IPS-18a (cell line): ENCODE results near the gene TOM1L2.

Source experiments
- H3K27ac ChIP-seq: one replicate; pipeline ENCODE4 v1.5.1; 2013; ENCODE audit warnings: low read length
- H3K27me3 ChIP-seq: one replicate; pipeline ENCODE4 v1.6.1; 2013; ENCODE audit warnings: mild to moderate bottlenecking, low read length; ENCODE audit not compliant: control insufficient read depth, insufficient read depth
- H3K36me3 ChIP-seq: one replicate; pipeline ENCODE4 v1.6.1; 2013; ENCODE audit warnings: low read depth, low read length; ENCODE audit not compliant: control insufficient read depth
- H3K4me1 ChIP-seq: one replicate; pipeline ENCODE4 v1.6.1; 2013; ENCODE audit warnings: low read depth, low read length; ENCODE audit not compliant: control insufficient read depth
- H3K4me3 ChIP-seq: one replicate; pipeline ENCODE4 v1.5.1; 2013; ENCODE audit warnings: low read length
- H3K9ac ChIP-seq: one replicate; pipeline ENCODE4 v1.6.1; 2013; ENCODE audit warnings: mild to moderate bottlenecking, low read length, moderate library complexity
- H3K9me3 ChIP-seq: one replicate; pipeline ENCODE4 v1.6.1; 2013; ENCODE audit warnings: low read depth, low read length; ENCODE audit not compliant: control insufficient read depth

The TOM1L2 gene

GRCh38 chr17:17820046-17820445 is 152.2 kb downstream of the TOM1L2 start:
- no peak overlapping the region for H3K4me3 ChIP-seq
- H3K27me3 ChIP-seq, result no peaks in the 10 kb centered on the region
- H3K27ac ChIP-seq, result no peak overlapping the region
- peaks cover 32% of the 10 kb centered on the region for H3K36me3 ChIP-seq
- H3K9ac ChIP-seq, result no peak overlapping the region
- no peaks in the 10 kb centered on the region for H3K9me3 ChIP-seq
- H3K4me1 ChIP-seq, result peaks cover 29% of the 10 kb centered on the region

GRCh38 chr17:17819561-17819995 is 152.6 kb downstream of the TOM1L2 start:
- H3K36me3 ChIP-seq, result peaks cover 37% of the 10 kb centered on the region
- no peak overlapping the region for H3K27ac ChIP-seq
- H3K27me3 ChIP-seq, result no peaks in the 10 kb centered on the region
- no peaks in the 10 kb centered on the region for H3K9me3 ChIP-seq
- no peak overlapping the region for H3K4me3 ChIP-seq
- peaks cover 25% of the 10 kb centered on the region for H3K4me1 ChIP-seq
- H3K9ac ChIP-seq, result no peak overlapping the region

DNA sequence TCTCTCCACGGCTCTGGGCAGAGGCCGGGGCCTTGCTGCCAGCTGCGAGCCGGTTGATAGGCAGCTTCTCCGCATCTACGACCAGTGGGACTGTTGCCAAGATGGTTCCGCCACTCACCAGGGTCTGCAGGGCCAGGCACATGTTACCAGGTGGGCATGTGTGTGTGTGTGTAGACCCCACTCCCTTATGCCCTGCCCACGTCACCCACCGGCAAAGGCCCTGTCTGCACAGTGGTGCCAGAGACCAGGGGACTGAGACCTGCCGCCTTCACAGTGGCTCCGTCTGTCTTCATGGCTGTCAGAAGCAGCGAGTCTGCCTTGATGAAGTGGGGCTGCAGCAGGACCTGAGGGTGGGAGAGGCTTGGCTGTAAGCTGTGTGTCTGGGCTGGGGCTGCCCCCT is 153.1 kb downstream of the TOM1L2 start:
- Histone ChIP-seq H3K27ac (no peak overlapping the region), H3K9ac (no peak overlapping the region), H3K36me3 (peaks cover 41% of the 10 kb centered on the region), H3K4me1 (peaks cover 20% of the 10 kb centered on the region), H3K9me3 (no peaks in the 10 kb centered on the region), H3K27me3 (no peaks in the 10 kb centered on the region), H3K4me3 (no peak overlapping the region)

GRCh38 chr17:17818088-17818526 is 154.1 kb downstream of the TOM1L2 start:
- no peak overlapping the region for H3K9ac ChIP-seq
- H3K27ac ChIP-seq, result no peak overlapping the region
- H3K27me3 ChIP-seq, result no peaks in the 10 kb centered on the region
- peaks cover 15% of the 10 kb centered on the region for H3K4me1 ChIP-seq
- H3K36me3 ChIP-seq, result peaks cover 47% of the 10 kb centered on the region
- H3K4me3 ChIP-seq, result no peak overlapping the region
- no peaks in the 10 kb centered on the region for H3K9me3 ChIP-seq

DNA sequence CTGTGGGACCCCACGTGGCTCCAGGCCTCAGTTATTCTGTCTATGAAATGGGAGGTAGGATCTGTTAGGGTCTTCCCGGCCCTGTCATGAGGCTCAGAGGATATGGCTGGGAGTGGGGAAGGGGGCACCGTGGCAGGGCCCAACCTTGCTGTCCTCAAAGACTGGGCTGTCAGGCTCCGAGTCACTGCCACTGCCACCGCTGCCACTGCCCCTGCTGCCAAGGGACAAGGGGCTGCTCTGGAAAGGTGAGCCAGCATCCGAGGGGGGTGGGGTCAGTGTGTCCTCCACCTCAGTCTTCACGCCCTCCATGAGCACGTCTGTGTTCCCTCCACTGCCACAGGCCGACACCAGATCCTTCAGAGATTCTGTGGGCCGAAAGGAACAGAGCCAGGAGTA is 154.7 kb downstream of the TOM1L2 start:
- H3K9me3 ChIP-seq, result no peaks in the 10 kb centered on the region
- H3K36me3 ChIP-seq, result peaks cover 47% of the 10 kb centered on the region
- peaks cover 9% of the 10 kb centered on the region for H3K4me1 ChIP-seq
- H3K4me3 ChIP-seq, result no peak overlapping the region
- H3K27ac ChIP-seq, result no peak overlapping the region
- H3K27me3 ChIP-seq, result no peaks in the 10 kb centered on the region
- no peak overlapping the region for H3K9ac ChIP-seq

DNA sequence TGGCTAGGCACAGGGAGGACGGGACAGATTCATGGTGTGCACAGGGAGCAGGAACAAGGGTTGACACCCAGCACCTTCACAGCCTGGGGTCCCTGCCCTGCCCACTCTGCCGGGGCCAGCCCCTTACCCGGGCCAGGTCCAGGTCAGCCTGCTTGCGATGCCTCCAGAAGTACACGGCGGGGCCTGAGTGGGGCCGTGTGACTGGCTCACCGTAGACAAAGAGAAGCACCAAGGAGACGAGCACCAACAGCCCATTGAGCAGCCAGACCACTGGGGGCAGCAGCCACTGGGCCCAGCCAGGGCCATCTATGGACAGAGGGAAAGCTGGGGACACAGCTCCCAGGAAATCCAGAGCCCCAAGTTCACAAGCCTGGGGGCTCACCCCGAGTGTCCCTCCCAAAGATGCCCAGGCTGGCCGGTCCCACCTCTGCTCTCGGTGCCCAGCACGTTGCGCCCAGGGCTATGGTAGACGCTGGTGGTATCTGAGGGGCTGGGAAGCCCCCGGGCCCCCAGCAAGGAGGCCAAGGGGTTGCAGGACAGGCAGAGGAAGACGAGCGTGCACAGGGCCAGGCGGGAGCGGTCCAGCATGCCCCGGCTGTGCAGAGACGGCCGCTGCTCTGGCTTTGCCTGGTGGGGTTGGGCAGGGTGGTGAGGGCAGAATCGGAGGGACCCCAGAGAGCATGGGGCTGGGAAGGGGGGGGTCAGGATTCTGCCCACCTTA is 155.2 kb downstream of the TOM1L2 start:
- no peak overlapping the region for H3K27ac ChIP-seq
- no peaks in the 10 kb centered on the region for H3K27me3 ChIP-seq
- H3K9me3 ChIP-seq, result no peaks in the 10 kb centered on the region
- H3K9ac ChIP-seq, result no peak overlapping the region
- H3K36me3 ChIP-seq, result peaks cover 47% of the 10 kb centered on the region
- no peak overlapping the region for H3K4me3 ChIP-seq
- peaks cover 7% of the 10 kb centered on the region for H3K4me1 ChIP-seq

DNA sequence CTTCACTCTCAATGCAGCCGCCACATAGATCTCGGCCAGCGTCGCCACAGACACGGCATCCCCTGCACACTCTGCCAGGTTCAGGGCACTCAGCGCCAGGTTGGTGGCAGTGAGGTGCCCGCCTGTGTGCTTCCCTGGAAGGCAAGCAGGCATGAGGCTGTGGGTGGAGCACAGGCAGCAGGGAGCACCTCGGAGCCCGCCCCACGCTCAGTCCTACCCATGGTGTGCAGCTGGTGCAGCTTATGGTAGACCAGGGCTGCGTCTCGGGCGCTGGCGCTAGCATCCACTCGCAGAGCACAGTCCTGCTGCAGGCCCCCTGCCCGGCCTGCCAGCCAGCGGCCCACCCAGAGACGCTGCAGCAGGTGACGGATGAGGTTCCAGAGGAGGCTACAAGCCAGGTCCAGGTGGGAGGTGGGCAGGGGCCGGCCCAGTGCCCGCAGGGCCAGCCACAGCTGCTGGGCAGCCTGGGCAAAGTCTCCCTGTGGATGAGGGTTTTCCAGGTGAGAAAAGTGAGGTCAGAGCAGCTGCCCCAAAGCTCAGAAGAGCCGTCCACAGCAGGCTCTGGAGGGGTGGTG is 155.9 kb downstream of the TOM1L2 start:
- Histone ChIP-seq H3K4me3 (no peak overlapping the region), H3K27me3 (no peaks in the 10 kb centered on the region), H3K36me3 (peaks cover 47% of the 10 kb centered on the region), H3K9me3 (no peaks in the 10 kb centered on the region), H3K27ac (no peak overlapping the region), H3K9ac (no peak overlapping the region), H3K4me1 (peaks cover 10% of the 10 kb centered on the region)

DNA sequence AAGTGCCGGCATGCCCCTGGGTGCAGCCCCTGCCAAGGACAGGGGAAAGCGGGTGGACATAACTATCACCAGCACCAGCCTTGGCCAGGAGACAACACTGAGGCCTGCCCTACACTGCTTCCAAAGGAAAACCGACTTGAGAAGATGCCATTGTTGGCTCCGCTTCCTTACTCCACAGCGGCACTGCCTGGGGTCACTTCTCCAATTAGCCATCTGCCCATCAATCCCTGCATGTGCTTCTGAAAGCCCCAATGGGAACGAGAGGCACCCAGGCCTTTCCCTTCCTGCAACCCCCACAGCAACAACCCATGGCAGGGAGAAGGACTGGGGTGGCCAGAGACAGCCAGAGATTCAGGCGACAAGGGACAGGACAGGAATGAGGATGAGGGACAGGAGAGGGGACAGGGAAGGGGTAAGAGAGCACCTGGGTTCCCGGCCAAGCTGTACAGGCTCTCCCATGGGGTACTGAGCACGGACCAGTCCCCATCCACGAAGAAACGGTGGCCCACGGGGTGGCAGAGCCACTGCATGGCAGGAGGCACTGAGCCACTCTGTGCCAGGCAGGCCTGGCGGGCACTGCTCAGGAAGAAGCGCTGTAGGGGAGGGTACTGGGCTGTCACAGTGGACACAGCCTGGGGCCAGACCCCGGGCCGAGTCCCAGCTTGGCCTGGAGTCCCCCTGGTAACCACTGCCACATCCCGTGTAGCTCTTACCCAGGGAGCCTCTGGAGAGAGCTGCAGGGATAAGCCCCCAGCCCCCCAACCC is 156.6 kb downstream of the TOM1L2 start:
- Histone ChIP-seq H3K36me3 (peaks cover 47% of the 10 kb centered on the region), H3K27me3 (peaks cover 3% of the 10 kb centered on the region), H3K4me3 (no peak overlapping the region), H3K27ac (no peak overlapping the region), H3K4me1 (peaks cover 11% of the 10 kb centered on the region), H3K9me3 (no peaks in the 10 kb centered on the region), H3K9ac (no peak overlapping the region)

DNA sequence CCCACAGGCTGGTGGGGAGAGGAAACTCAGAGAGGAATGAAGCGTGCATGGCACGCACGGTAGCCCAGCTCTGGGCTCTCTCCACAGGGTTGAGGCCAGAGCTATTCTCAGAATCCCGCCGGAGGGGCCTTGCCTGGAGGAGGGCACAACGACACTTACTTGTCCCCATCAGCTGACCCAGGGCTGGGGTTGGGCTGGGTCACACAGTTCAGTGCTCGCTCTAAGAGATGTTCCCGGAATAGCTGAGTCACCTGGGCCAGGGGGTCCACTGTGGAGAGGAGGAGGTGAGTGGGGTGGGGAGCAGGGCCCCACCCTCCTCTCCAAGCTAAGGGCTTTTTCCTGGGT is 157.2 kb downstream of the TOM1L2 start:
- peaks cover 47% of the 10 kb centered on the region for H3K36me3 ChIP-seq
- no peak overlapping the region for H3K4me3 ChIP-seq
- H3K9ac ChIP-seq, result no peak overlapping the region
- H3K9me3 ChIP-seq, result no peaks in the 10 kb centered on the region
- peaks cover 14% of the 10 kb centered on the region for H3K4me1 ChIP-seq
- H3K27me3 ChIP-seq, result peaks cover 8% of the 10 kb centered on the region
- H3K27ac ChIP-seq, result no peak overlapping the region

DNA sequence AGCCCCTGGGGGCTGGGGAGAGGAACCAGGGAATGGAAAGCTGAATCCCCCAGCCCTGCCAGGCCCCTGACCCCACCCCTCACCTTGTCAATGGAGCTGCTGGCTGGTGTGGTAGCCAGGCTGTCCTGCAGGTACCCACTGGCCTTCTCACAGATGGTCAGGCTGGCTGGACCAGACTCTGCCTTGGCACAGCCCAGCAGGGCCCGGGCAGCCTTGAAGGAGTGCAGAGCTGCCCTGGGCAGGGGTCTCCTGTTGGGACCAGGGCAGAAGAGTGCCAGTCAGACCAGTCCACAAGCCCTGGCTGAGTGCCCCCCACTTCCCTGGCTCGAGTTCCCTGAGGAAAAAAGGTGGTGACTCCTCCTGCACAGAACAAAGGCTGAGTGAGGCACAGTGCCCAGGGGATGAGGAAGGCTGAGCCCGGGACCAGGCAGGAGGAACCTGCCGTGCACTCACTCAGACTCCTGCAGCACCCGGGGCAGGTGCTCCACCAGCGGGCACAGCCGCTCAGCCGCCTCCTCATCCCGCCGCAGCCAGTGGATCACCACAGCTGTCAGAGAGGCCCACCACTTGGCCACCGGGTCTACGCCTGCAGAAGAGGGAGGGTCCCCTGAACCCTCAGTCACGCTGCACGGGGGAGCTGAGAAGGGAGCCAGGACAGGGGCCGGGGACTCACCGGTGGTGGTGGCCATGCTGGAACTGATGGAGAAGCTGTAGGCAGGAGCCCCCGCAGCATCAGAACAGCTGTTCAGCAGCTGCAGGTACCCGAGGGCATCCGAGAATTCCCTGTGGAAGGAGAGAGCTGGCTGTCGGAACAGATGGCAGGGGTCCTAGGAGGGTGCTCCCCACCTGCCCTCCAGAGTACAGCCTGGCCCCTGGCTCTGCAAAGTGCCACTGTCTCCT is 157.8 kb downstream of the TOM1L2 start:
- no peaks in the 10 kb centered on the region for H3K9me3 ChIP-seq
- peaks cover 47% of the 10 kb centered on the region for H3K36me3 ChIP-seq
- H3K27me3 ChIP-seq, result peaks cover 8% of the 10 kb centered on the region
- H3K9ac ChIP-seq, result no peak overlapping the region
- H3K4me3 ChIP-seq, result no peak overlapping the region
- no peak overlapping the region for H3K27ac ChIP-seq
- peaks cover 14% of the 10 kb centered on the region for H3K4me1 ChIP-seq

DNA sequence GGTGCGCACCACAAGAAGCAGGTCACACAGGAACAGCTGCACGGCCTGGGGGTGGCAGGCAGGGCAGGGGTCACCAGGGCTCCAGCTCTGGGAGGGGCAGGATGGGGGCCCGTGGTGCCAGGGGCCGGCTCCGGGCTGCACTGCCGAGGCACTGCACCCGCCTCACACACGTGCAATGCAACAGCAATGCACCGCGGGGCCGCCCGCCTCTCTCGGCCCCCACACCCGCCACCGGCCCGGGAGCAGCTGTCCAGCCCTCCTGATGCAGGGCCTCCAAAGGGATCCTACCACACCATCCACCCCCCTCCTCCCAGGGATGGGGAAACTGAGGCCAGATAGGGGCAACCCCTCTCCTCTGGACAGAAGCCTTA is 158.5 kb downstream of the TOM1L2 start:
- Histone ChIP-seq H3K27me3 (peaks cover 15% of the 10 kb centered on the region), H3K9ac (no peak overlapping the region), H3K27ac (no peak overlapping the region), H3K9me3 (no peaks in the 10 kb centered on the region), H3K4me3 (no peak overlapping the region), H3K4me1 (peaks cover 14% of the 10 kb centered on the region), H3K36me3 (peaks cover 40% of the 10 kb centered on the region)
